ENCODE results near the gene PIGU.

Gene PIGU

GRCh38 chr20:34581341-34582184, 95.3 kb downstream of the PIGU start:
- H3K4me3 ChIP-seq (ENCODE audit: insufficient read depth, low read length, poor library complexity, severe bottlenecking) = no peak overlapping the region
- H3K79me2 ChIP-seq (ENCODE audit: insufficient read depth, low read length) = no peaks in the 10 kb centered on the region
- H3K9me2 ChIP-seq (replicated peaks; ENCODE audit: insufficient read depth, low read length) = no peaks in the 10 kb centered on the region
- no peaks in the 10 kb centered on the region for H3K36me3 ChIP-seq (ENCODE audit: low read length)
- no peak overlapping the region for H2AFZ ChIP-seq (ENCODE audit: low read depth, low read length, severe bottlenecking)
- H3F3A ChIP-seq (ENCODE audit: insufficient read depth) = no peaks in the 10 kb centered on the region
- no peaks in the 10 kb centered on the region for H3K27me3 ChIP-seq (ENCODE audit: low read length)
- H3K27ac ChIP-seq (ENCODE audit: low read depth, low read length) = no peak overlapping the region
- H3K9me3 ChIP-seq (ENCODE audit: insufficient read depth, low read length) = no peaks in the 10 kb centered on the region
- H3K4me2 ChIP-seq (ENCODE audit: low read depth, low read length, poor library complexity, severe bottlenecking) = no peak overlapping the region
- TF ChIP-seq CTCF (IDR thresholded peaks at IDR 0.05; ENCODE audit: insufficient read depth, low read length, poor library complexity, severe bottlenecking) = no peak
- TF ChIP-seq EZH2phosphoT487 (conservative IDR thresholded peaks at IDR 0.05; ENCODE audit: low read length) = no peak
- H4K20me1 ChIP-seq (ENCODE audit: low read depth, low read length) = no peaks in the 10 kb centered on the region
- H3K9ac ChIP-seq (ENCODE audit: low read length) = no peak overlapping the region

- H3K27me3 ChIP-seq (ENCODE audit: low read length) = no peaks in the 10 kb centered on the region
- TF ChIP-seq EZH2phosphoT487 (conservative IDR thresholded peaks at IDR 0.05; ENCODE audit: low read length) (no peak), CTCF (IDR thresholded peaks at IDR 0.05; ENCODE audit: insufficient read depth, low read length, poor library complexity, severe bottlenecking) (no peak)
- no peaks in the 10 kb centered on the region for H3K79me2 ChIP-seq (ENCODE audit: insufficient read depth, low read length)
- no peak overlapping the region for H3K9ac ChIP-seq (ENCODE audit: low read length)
- H4K20me1 ChIP-seq (ENCODE audit: low read depth, low read length) = no peaks in the 10 kb centered on the region
- no peaks in the 10 kb centered on the region for H3K36me3 ChIP-seq (ENCODE audit: low read length)
- no peaks in the 10 kb centered on the region for H3K9me2 ChIP-seq (replicated peaks; ENCODE audit: insufficient read depth, low read length)
- no peaks in the 10 kb centered on the region for H3F3A ChIP-seq (ENCODE audit: insufficient read depth)
- no peak overlapping the region for H2AFZ ChIP-seq (ENCODE audit: low read depth, low read length, severe bottlenecking)
- no peak overlapping the region for H3K4me3 ChIP-seq (ENCODE audit: insufficient read depth, low read length, poor library complexity, severe bottlenecking)
- peak overlapping the region; percentile 22 for H3K27ac ChIP-seq (ENCODE audit: low read depth, low read length)
- H3K4me2 ChIP-seq (ENCODE audit: low read depth, low read length, poor library complexity, severe bottlenecking) = no peak overlapping the region
- no peaks in the 10 kb centered on the region for H3K9me3 ChIP-seq (ENCODE audit: insufficient read depth, low read length)
Observed at GRCh38 chr20:34579979-34580940, 96.6 kb downstream of the PIGU start.

- Histone ChIP-seq H3K27me3 (ENCODE audit: low read length) (no peaks in the 10 kb centered on the region), H3K4me2 (ENCODE audit: low read depth, low read length, poor library complexity, severe bottlenecking) (no peak overlapping the region), H2AFZ (ENCODE audit: low read depth, low read length, severe bottlenecking) (no peak overlapping the region), H3K9ac (ENCODE audit: low read length) (no peak overlapping the region), H3K4me3 (ENCODE audit: insufficient read depth, low read length, poor library complexity, severe bottlenecking) (no peak overlapping the region), H3K27ac (ENCODE audit: low read depth, low read length) (peak overlapping the region; percentile 22; the same call in 1 of the 2 replicates), H3K9me3 (ENCODE audit: insufficient read depth, low read length) (no peaks in the 10 kb centered on the region), H3F3A (ENCODE audit: insufficient read depth) (no peaks in the 10 kb centered on the region), H4K20me1 (ENCODE audit: low read depth, low read length) (no peaks in the 10 kb centered on the region), H3K9me2 (replicated peaks; ENCODE audit: insufficient read depth, low read length) (no peaks in the 10 kb centered on the region), H3K79me2 (ENCODE audit: insufficient read depth, low read length) (no peaks in the 10 kb centered on the region), H3K36me3 (ENCODE audit: low read length) (no peaks in the 10 kb centered on the region)
- TF ChIP-seq CTCF (IDR thresholded peaks at IDR 0.05; ENCODE audit: insufficient read depth, low read length, poor library complexity, severe bottlenecking) = no peak
- TF ChIP-seq EZH2phosphoT487 (conservative IDR thresholded peaks at IDR 0.05; ENCODE audit: low read length) = no peak
Observed at GRCh38 chr20:34579191-34579978, 97.5 kb downstream of the PIGU start.
